AG04450 (cell line): ENCODE results near the gene MAD2L1BP. TPM values are rescaled to one million over a fixed set of nuclear protein-coding genes. Genes with fewer than 3 reads are reported as not detected.

Source experiments
- CTCF ChIA-PET: fragments of 300-600, 350-600 bp; formaldehyde crosslinking; extraction: SDS; loops from one replicate; lab custom pipeline; 2022; ENCODE audit warnings: antibody characterized with exemption, inconsistent platforms; lab: Charles Lee
- POLR2A ChIA-PET: fragments of 350-600 bp; formaldehyde crosslinking; extraction: SDS; loops from one replicate; lab custom pipeline; 2021; ENCODE audit warnings: antibody characterized with exemption, inconsistent platforms; lab: Yijun Ruan, JAX
- DNase-seq: peaks from one replicate; pipeline ENCODE4 v3.0.0-alpha.2; 2011; ENCODE audit warnings: low read depth, low spot score
- H3K27ac ChIP-seq: one replicate; pipeline ENCODE4 v1.5.1; 2012; ENCODE audit warnings: low read depth, low read length, control low read depth
- H3K27me3 ChIP-seq: one replicate; pipeline ENCODE4 v1.6.0; 2012; ENCODE audit warnings: low read length; ENCODE audit not compliant: control insufficient read depth, insufficient read depth
- H3K4me3 ChIP-seq: 2 replicates; pipeline ENCODE4 v1.5.1; 2011; ENCODE audit warnings: mild to moderate bottlenecking, low read depth, low read length, control low read depth
- H3K9me3 ChIP-seq: 2 replicates; pipeline ENCODE4 v1.5.1; 2012; ENCODE audit warnings: low read length; ENCODE audit not compliant: control insufficient read depth, insufficient read depth
- CTCF ChIP-seq: IDR thresholded peaks from 2 replicates; pipeline ENCODE4 v1.5.1; 2011; ENCODE audit warnings: low read depth, low read length, control low read depth, inconsistent platforms
- polyA plus RNA-seq: library from polyadenylated mRNA; depleted of rRNA; stranded (reverse); fragments of >200 nt; gene quantifications from 2 replicates; pipeline ENCODE4 v1.2.3, GENCODE V29; 2011

MAD2L1BP gene
- polyA plus RNA-seq, 1 experiment = 37.1 TPM

DNA sequence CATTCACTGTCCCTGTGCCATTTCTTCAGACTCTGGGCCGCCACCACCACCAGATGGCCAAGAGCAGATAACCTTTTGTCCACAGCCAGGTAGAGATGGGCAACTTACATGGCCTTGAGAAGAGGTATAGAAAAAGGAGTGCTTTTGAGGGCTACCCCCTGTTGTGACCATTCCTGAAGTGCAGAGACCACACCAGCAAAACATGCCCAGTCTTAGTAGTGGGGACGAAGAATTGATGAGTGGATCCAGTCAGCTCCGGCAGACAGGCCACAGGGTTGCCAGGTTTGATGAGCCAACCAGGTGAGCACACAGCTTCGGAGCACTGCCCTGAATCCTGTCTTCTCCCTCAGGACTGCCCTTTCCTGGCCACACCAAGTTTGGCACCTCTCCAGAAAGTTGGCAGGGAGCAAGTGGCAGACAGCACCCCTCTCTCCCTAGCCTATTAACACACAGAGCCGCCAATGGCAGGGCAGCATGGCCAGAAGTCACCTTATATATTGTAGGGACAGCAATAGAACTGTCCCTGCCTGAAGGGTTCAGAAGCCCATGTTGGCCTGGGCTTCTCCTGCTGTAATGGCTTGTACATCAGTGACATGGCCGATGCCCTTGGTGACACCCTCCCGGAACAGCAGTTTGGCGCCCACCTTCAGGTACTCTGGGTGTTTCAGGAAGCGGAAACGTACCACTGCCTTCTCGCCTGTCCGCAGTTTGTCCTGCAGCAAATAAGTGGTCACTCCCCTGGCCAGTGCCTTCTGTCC lies 14.4 kb upstream of the MAD2L1BP start:
- Histone ChIP-seq H3K27ac (no peak overlapping the region), H3K27me3 (no peaks in the 10 kb centered on the region), H3K4me3 (no peak overlapping the region), H3K9me3 (no peaks in the 10 kb centered on the region)
- ChIA-PET CTCF (no interaction called here), POLR2A (no interaction called here)
- no peak for TF ChIP-seq CTCF
- no peak for DNase-seq

DNA sequence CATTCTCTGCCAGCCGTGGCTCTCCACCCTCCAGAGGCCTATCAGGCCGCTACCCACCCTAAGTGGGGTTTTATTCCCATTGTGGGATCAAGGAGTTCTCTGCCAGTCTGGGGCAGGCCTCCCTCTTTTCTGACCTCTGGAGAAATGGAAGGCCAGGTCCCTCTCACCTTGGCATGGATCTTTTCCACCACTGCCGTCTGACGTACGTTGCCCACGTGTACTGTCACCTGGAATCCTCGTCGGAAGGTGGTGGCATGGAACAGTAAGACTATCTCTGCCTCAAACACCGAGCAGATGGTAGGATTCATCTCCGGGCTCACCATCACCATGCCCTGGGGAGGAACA lies 13.8 kb upstream of the MAD2L1BP start:
- ChIA-PET CTCF (no interaction called here), POLR2A (no interaction called here)
- Histone ChIP-seq H3K27me3 (no peaks in the 10 kb centered on the region), H3K4me3 (no peak overlapping the region), H3K9me3 (no peaks in the 10 kb centered on the region), H3K27ac (no peak overlapping the region)
- TF ChIP-seq CTCF = no peak
- DNase-seq = no peak

DNA sequence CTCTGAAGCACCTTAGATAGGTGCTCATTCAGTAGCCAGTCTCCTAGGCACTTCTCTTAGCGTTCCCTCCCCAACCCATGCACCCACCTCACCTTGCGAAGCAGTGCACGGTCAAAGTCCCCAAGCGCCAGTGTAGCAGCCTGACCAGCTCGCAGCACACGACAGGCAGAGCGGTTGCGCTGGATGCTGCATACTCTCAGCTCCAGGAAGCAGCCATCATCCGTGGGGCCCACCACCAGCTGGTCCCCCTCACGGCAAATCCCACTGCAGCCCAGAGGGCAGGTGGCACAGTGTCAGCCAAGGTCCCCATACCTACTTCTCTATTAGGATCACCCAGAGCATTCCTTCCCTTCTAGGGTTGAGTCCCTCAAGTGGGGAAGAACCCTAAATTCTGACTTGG lies 13.1 kb upstream of the MAD2L1BP start:
- POLR2A ChIA-PET = no interaction called here
- H3K27ac ChIP-seq = no peak overlapping the region
- H3K9me3 ChIP-seq = no peaks in the 10 kb centered on the region
- TF ChIP-seq CTCF = no peak
- no peaks in the 10 kb centered on the region for H3K27me3 ChIP-seq
- no peak overlapping the region for H3K4me3 ChIP-seq
- CTCF ChIA-PET = interaction anchor here (1.3 kb wide), 1 partner anchor 14 kb away, joined by 4 read pairs; no protein-coding TSS in a partner anchor
- no peak for DNase-seq

DNA sequence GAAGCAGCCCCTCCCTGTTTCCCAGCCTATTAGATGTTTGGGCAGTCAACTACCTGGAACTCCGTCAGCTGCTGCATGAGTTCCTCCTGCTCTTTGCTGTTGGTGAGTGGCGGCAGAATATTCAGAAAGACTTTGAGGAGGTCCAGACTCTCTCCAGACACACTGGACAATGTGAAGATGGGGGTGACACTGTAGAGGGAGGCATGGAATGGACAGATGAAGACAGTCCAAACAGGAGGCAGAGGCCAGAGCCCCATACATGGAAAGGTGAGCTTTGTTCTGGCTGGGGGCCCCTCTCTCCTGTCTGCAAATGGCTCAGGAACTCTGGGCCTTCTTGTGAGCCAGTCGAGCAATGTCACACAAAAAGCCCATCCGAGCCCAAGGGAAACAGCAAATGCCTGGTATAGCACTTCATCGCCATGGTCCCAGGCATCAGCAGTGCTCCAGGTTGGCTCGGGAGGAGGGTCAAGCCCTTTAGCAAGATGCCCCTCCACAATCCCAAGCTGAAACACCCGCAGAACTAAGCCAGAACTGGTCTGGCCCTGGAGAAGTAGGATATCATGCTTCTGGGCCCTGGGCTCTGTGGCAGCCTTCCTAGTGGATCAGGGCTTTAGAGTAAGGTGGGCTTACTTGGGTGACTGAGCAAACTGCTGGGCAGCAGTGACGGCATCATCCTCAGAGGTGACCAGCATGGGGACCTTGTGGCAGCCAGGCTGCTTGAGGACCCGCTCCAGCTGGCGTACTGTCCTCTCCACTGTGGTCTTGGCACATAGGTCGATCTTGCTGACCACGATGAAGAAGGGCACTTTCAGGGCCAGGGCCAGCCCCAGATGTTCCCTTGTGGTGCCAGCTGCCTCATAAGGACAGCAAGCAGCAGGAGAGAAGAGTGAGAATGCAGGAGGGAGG lies 11.5 kb upstream of the MAD2L1BP start:
- Histone ChIP-seq H3K4me3 (no peak overlapping the region), H3K27ac (peak overlapping the region; percentile 4), H3K27me3 (no peaks in the 10 kb centered on the region), H3K9me3 (no peaks in the 10 kb centered on the region)
- POLR2A ChIA-PET = no interaction called here
- no peak for DNase-seq
- no peak for TF ChIP-seq CTCF
- CTCF ChIA-PET = interaction anchor here (0.6 kb wide), 1 partner anchor 22 kb away, joined by 4 read pairs; no protein-coding TSS in a partner anchor

- no peak for TF ChIP-seq CTCF
- H3K9me3 ChIP-seq = no peaks in the 10 kb centered on the region; the same call in 1 of the 2 replicates
- DNase-seq = no peak
- ChIA-PET CTCF (no interaction called here), POLR2A (no interaction called here)
- no peak overlapping the region for H3K27ac ChIP-seq
- H3K27me3 ChIP-seq = no peaks in the 10 kb centered on the region
- H3K4me3 ChIP-seq = no peak overlapping the region
Observed at GRCh38 chr6:43624786-43625288, 10.8 kb upstream of the MAD2L1BP start.
